HG02798 (cell line): ENCODE data around the gene DNAJC27.

ENCODE experiments used
- ATAC-seq: cut with Tn5 transposase; IDR thresholded peaks from one replicate; pipeline ENCODE4 v1.9.1; 2021; ENCODE audit warnings: mild to moderate bottlenecking; ENCODE audit not compliant: unreplicated experiment, poor library complexity

DNAJC27 gene

GRCh38 chr2:24910245-24910644, 61.5 kb downstream of the DNAJC27 start:
- ATAC-seq: no peak

GRCh38 chr2:24909555-24910177, 62.1 kb downstream of the DNAJC27 start:
- no peak for ATAC-seq

- no peak for ATAC-seq
Observed at GRCh38 chr2:24908461-24908901, 63.3 kb downstream of the DNAJC27 start.

- ATAC-seq: no peak
Observed at GRCh38 chr2:24907116-24907515, 64.6 kb downstream of the DNAJC27 start.

GRCh38 chr2:24906466-24906865, 65.3 kb downstream of the DNAJC27 start:
- ATAC-seq: no peak

- no peak for ATAC-seq
Observed at GRCh38 chr2:24903161-24904103, 68.3 kb downstream of the DNAJC27 start.

GRCh38 chr2:24899361-24899910, 72.3 kb downstream of the DNAJC27 start:
- no peak for ATAC-seq

GRCh38 chr2:24898122-24899109, 73.3 kb downstream of the DNAJC27 start:
- no peak for ATAC-seq

GRCh38 chr2:24894750-24895149, 77.0 kb downstream of the DNAJC27 start:
- no peak for ATAC-seq

- ATAC-seq: no peak
Observed at GRCh38 chr2:24893934-24894333, 77.8 kb downstream of the DNAJC27 start.
